ENCODE results near the gene TPCN1.

Gene TPCN1

GRCh38 chr12:113276946-113277500 is 55.8 kb downstream of the TPCN1 start:
- ChIA-PET POLR2A (no interaction called here), CTCF (no interaction called here)
- Histone ChIP-seq H3K4me3 (ENCODE audit: low read depth, low read length) (no peak overlapping the region), H3K36me3 (ENCODE audit: control insufficient read depth in 2 of 2, insufficient read depth in 1 of 2, low read length in 2 of 2) (peaks cover 0 to 17% of the 10 kb centered on the region in 2 experiments; a peak in 1 of 3 replicates), H3K27ac (ENCODE audit: extremely low read depth, low read depth, low read length) (no peak overlapping the region), H3K9me3 (ENCODE audit: control insufficient read depth, insufficient read depth, low read depth, low read length) (no peaks in the 10 kb centered on the region), H3K4me1 (ENCODE audit: control insufficient read depth, insufficient read depth, low read length) (no peaks in the 10 kb centered on the region)
- no peak for TF ChIP-seq ZNF140 (tag by site-specific recombination; IDR thresholded peaks at IDR 0.05)
- TF ChIP-seq ZBTB49 (tag by site-specific recombination; IDR thresholded peaks at IDR 0.05; ENCODE audit: low read depth) = no peak
- TF ChIP-seq ZNF362 (tag by site-specific recombination; IDR thresholded peaks at IDR 0.05) = no peak
- no peak for TF ChIP-seq ZNF433 (tag by site-specific recombination; IDR thresholded peaks at IDR 0.05; ENCODE audit: low read depth)
- no peak for TF ChIP-seq ZNF214 (tag by site-specific recombination; IDR thresholded peaks at IDR 0.05; ENCODE audit: borderline replicate concordance)
- TF ChIP-seq ZSCAN23 (tag by site-specific recombination; IDR thresholded peaks at IDR 0.05) = no peak
- TF ChIP-seq PRDM10 (tag by site-specific recombination; IDR thresholded peaks at IDR 0.05) = no peak
- TF ChIP-seq GLIS2 (tag by site-specific recombination; IDR thresholded peaks at IDR 0.05) = no peak
- TF ChIP-seq PATZ1 (tag by site-specific recombination; IDR thresholded peaks at IDR 0.05) = no peak
- no peak for TF ChIP-seq ZNF18 (tag by site-specific recombination; IDR thresholded peaks at IDR 0.05)
- no peak for TF ChIP-seq ZNF76 (tag by site-specific recombination; IDR thresholded peaks at IDR 0.05; ENCODE audit: borderline replicate concordance, low read depth)
- no peak for TF ChIP-seq ZNF184 (tag by site-specific recombination; IDR thresholded peaks at IDR 0.05)
- no peak for TF ChIP-seq ZNF776 (tag by site-specific recombination; IDR thresholded peaks at IDR 0.05; ENCODE audit: borderline replicate concordance)
- TF ChIP-seq BCL11A (tag by site-specific recombination; IDR thresholded peaks at IDR 0.05; ENCODE audit: low read depth) = no peak
- TF ChIP-seq ZNF621 (tag by site-specific recombination; IDR thresholded peaks at IDR 0.05) = no peak
- no peak for TF ChIP-seq ZEB2 (tag by site-specific recombination; IDR thresholded peaks at IDR 0.05)
- TF ChIP-seq ZNF843 (tag by site-specific recombination; IDR thresholded peaks at IDR 0.05) = no peak
- TF ChIP-seq ZNF837 (tag by site-specific recombination; IDR thresholded peaks at IDR 0.05) = no peak
- TF ChIP-seq ZFP41 (tag by site-specific recombination; IDR thresholded peaks at IDR 0.05; ENCODE audit: borderline replicate concordance) = no peak

All from HEK293 (cell line).